ENCODE results near the gene DIPK1C. TPM values are rescaled to one million over a fixed set of nuclear protein-coding genes. Genes with fewer than 3 reads are reported as not detected.

DIPK1C gene
- total RNA-seq, 1 experiment from 2014 or later: not detected

DNA sequence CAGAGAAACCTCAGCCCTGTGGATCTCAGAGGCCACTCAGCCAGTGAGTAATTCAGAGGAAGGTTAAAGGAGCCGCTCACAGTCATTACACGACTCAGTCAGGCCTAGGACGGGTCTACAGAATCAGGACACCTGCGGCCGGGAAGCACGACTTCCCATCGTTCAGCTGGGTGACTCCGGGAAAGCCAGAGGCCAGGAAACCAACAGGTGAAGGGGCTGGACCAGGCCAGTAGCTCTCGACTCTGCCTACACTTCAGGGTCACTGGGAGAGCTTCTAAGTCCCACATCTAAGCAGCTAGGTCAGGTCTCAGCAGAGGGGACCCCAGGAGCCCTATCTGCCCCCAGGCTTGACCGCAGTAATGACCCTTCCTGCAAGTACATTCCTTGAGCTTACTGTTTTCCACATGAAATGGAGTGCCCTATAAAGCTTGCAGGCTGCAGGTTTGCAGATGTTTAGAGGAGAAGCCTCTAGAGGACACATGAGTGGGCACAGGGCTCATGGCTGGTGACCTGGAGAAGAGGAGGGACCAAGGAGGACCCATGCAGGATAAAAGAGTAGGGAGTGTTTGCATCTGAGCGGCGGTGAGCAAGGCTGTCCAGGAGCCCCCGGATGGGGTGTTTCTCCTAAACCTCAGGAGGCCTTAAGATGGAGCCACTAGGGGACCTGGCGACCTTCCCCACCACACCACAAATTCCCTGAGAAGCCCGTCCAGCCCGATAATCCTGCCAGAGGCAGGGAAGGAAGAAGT is 9.5 kb downstream of the DIPK1C start:
- no peak for DNase-seq
- CTCF ChIA-PET: interaction anchor here (0.8 kb wide), 1 partner anchor 49 kb away, joined by 3 read pairs; no protein-coding TSS in a partner anchor
- H3K9me3 Mint-ChIP-seq (ENCODE audit: low read depth, unreplicated experiment): no peaks in the 10 kb centered on the region
- intact Hi-C loops (cut with micrococcal nuclease; ENCODE audit: unreplicated experiment): no loop called here
- H3K4me1 Mint-ChIP-seq (ENCODE audit: low read depth, unreplicated experiment): no peaks in the 10 kb centered on the region
- peaks cover 92% of the 10 kb centered on the region for H3K27me3 Mint-ChIP-seq (ENCODE audit: unreplicated experiment)
- no peak overlapping the region for H3K27ac Mint-ChIP-seq (ENCODE audit: unreplicated experiment)
- no peaks in the 10 kb centered on the region for H3K36me3 Mint-ChIP-seq (ENCODE audit: insufficient read depth, unreplicated experiment)
- H3K4me3 Mint-ChIP-seq (ENCODE audit: low read depth, unreplicated experiment): no peak overlapping the region
- no TSS peak for BruUV-seq (replicated peaks)
- TF ChIP-seq, protein P1, sequence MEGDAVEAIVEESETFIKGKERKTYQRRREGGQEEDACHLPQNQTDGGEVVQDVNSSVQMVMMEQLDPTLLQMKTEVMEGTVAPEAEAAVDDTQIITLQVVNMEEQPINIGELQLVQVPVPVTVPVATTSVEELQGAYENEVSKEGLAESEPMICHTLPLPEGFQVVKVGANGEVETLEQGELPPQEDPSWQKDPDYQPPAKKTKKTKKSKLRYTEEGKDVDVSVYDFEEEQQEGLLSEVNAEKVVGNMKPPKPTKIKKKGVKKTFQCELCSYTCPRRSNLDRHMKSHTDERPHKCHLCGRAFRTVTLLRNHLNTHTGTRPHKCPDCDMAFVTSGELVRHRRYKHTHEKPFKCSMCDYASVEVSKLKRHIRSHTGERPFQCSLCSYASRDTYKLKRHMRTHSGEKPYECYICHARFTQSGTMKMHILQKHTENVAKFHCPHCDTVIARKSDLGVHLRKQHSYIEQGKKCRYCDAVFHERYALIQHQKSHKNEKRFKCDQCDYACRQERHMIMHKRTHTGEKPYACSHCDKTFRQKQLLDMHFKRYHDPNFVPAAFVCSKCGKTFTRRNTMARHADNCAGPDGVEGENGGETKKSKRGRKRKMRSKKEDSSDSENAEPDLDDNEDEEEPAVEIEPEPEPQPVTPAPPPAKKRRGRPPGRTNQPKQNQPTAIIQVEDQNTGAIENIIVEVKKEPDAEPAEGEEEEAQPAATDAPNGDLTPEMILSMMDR (IDR thresholded peaks at IDR 0.05; ENCODE audit: unreplicated experiment): no peak

DNA sequence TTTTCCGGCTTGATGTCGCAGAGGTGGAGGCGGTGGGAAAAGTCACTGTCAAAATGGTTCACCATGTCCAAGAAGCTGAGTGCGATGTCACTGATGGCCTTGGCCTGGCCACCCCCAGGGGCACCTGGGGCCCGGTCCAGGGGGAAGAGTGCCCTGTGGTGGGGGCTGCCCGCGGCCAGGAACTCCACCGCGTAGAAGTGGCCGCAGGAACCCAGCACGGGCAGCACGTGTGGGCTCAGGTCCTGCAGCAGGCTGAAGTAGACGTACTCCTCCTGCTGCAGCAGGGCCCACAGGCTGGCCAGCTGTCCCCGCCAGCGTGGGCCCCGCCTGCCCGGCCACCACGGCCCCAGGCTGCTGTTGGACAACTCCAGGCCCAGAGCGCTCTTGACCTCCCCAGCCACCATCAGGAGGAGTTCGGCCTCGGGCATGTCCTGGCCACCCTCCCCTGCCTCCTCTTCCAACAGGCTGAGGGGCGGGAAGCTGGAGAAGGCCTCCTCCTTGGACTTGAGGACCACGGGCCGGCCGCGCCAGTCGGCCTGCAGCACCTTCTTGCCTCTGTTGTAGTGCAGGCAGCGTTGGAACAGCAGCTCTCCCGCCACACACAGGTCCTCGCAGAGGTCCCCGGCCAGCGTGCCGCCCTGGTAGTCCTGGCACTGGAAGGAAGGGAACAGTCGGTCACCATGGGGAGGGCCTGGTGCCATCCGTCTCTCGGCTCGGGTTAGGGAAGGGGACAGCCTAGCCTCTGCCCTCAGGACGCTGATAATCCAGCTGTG is 10.3 kb downstream of the DIPK1C start:
- Mint-ChIP-seq H3K27me3 (ENCODE audit: unreplicated experiment) (peaks cover 92% of the 10 kb centered on the region), H3K36me3 (ENCODE audit: insufficient read depth, unreplicated experiment) (no peaks in the 10 kb centered on the region), H3K4me3 (ENCODE audit: low read depth, unreplicated experiment) (no peak overlapping the region), H3K9me3 (ENCODE audit: low read depth, unreplicated experiment) (no peaks in the 10 kb centered on the region), H3K4me1 (ENCODE audit: low read depth, unreplicated experiment) (no peaks in the 10 kb centered on the region), H3K27ac (ENCODE audit: unreplicated experiment) (no peak overlapping the region)
- CTCF ChIA-PET: interaction anchor here (0.8 kb wide), 1 partner anchor 50 kb away, joined by 3 read pairs; no protein-coding TSS in a partner anchor
- TF ChIP-seq, protein P1 (IDR thresholded peaks at IDR 0.05; ENCODE audit: unreplicated experiment): no peak
- no peak for DNase-seq
- no TSS peak for BruUV-seq (replicated peaks)
- intact Hi-C loops (cut with micrococcal nuclease; ENCODE audit: unreplicated experiment): no loop called here

DNA sequence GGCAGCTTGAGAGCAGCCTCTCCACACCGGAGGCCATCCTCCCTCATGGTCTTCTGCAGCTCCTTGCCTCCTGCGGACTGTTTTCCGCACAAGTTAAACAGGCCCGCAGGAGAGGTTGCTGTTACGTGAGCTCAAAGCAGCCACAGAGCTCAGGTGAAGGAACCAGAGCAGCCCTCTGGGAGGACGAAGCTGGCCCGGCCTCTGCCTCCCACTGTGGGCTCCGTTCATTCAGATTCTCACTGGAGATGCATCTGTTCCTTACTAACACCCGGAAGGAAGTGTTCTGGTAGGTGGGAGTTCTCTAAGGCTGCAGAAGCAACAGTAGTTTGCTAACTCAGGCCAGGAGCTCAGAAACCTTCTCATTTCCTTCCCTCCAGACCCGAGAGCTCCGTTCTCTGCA is 10.9 kb downstream of the DIPK1C start:
- no peaks in the 10 kb centered on the region for H3K9me3 Mint-ChIP-seq (ENCODE audit: low read depth, unreplicated experiment)
- H3K27me3 Mint-ChIP-seq (ENCODE audit: unreplicated experiment): peaks cover 92% of the 10 kb centered on the region
- CTCF ChIA-PET: no interaction called here
- no peak overlapping the region for H3K27ac Mint-ChIP-seq (ENCODE audit: unreplicated experiment)
- DNase-seq: no peak
- intact Hi-C loops (cut with micrococcal nuclease; ENCODE audit: unreplicated experiment): no loop called here
- no peaks in the 10 kb centered on the region for H3K4me1 Mint-ChIP-seq (ENCODE audit: low read depth, unreplicated experiment)
- H3K36me3 Mint-ChIP-seq (ENCODE audit: insufficient read depth, unreplicated experiment): no peaks in the 10 kb centered on the region
- no peak overlapping the region for H3K4me3 Mint-ChIP-seq (ENCODE audit: low read depth, unreplicated experiment)
- TF ChIP-seq, protein P1 (IDR thresholded peaks at IDR 0.05; ENCODE audit: unreplicated experiment): no peak
- BruUV-seq (replicated peaks): no TSS peak

DNA sequence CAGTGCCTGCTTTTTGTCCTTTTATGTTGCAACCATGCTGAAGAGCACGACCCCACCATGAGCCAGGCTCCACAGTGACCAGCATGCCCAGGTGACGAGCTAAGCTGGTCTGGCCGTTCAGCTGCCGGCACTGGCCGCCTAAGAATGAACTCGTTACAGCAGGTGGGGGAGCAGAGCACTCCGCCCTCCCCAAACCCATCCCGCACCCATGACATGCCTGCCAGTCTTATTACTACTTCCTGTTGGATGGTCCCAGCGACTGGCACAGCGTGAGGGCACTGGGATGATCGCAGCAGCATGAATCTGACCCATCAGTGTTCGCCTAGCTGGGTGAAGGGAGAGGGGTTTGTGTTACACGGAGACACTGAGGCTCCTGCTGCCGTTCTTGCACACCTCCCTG is 11.5 kb downstream of the DIPK1C start:
- no peak overlapping the region for H3K4me3 Mint-ChIP-seq (ENCODE audit: low read depth, unreplicated experiment)
- BruUV-seq (replicated peaks): no TSS peak
- DNase-seq: no peak
- TF ChIP-seq, protein P1 (IDR thresholded peaks at IDR 0.05; ENCODE audit: unreplicated experiment): no peak
- no peaks in the 10 kb centered on the region for H3K36me3 Mint-ChIP-seq (ENCODE audit: insufficient read depth, unreplicated experiment)
- peaks cover 90% of the 10 kb centered on the region for H3K27me3 Mint-ChIP-seq (ENCODE audit: unreplicated experiment)
- H3K4me1 Mint-ChIP-seq (ENCODE audit: low read depth, unreplicated experiment): no peaks in the 10 kb centered on the region
- CTCF ChIA-PET: no interaction called here
- H3K9me3 Mint-ChIP-seq (ENCODE audit: low read depth, unreplicated experiment): no peaks in the 10 kb centered on the region
- intact Hi-C loops (cut with micrococcal nuclease; ENCODE audit: unreplicated experiment): no loop called here
- no peak overlapping the region for H3K27ac Mint-ChIP-seq (ENCODE audit: unreplicated experiment)

Data from Calu3 (cell line).